HPDE6-E6E7 (cell line): ENCODE results near the gene CPXM2.
"Not testable (repeated sequence)": the region's sequence is repeated elsewhere in the genome, so short reads cannot be mapped to it uniquely, and the experiment has no call there.

Source experiments
- DNase-seq: peaks from one replicate; pipeline ENCODE4 v3.0.0; 2011; ENCODE audit warnings: missing footprints; ENCODE audit errors: extremely low spot score

Gene CPXM2

GRCh38 chr10:123744224-123744536 is 147.4 kb downstream of the CPXM2 start:
- no peak for DNase-seq

- no peak for DNase-seq
Observed at GRCh38 chr10:123743441-123744223, 148.0 kb downstream of the CPXM2 start.

GRCh38 chr10:123742751-123743440 is 148.7 kb downstream of the CPXM2 start:
- no peak for DNase-seq

- DNase-seq: no peak
Observed at GRCh38 chr10:123741711-123742110, 149.9 kb downstream of the CPXM2 start.

- DNase-seq: no peak
Observed at GRCh38 chr10:123741146-123741545, 150.5 kb downstream of the CPXM2 start.

- DNase-seq: not testable (repeated sequence)
Observed at GRCh38 chr10:123736917-123737316, 154.7 kb downstream of the CPXM2 start.

- no peak for DNase-seq
Observed at GRCh38 chr10:123729523-123729922, 162.1 kb downstream of the CPXM2 start.

GRCh38 chr10:123726836-123727235 is 164.8 kb downstream of the CPXM2 start:
- DNase-seq: no peak

- no peak for DNase-seq
Observed at GRCh38 chr10:123726381-123726780, 165.2 kb downstream of the CPXM2 start.

GRCh38 chr10:123724747-123725146 is 166.9 kb downstream of the CPXM2 start:
- no peak for DNase-seq

GRCh38 chr10:123722351-123722750 is 169.3 kb downstream of the CPXM2 start:
- DNase-seq: no peak

- no peak for DNase-seq
Observed at GRCh38 chr10:123721441-123722049, 170.1 kb downstream of the CPXM2 start.

GRCh38 chr10:123720536-123720935 is 171.1 kb downstream of the CPXM2 start:
- no peak for DNase-seq

GRCh38 chr10:123718544-123719060 is 173.0 kb downstream of the CPXM2 start:
- no peak for DNase-seq

- DNase-seq: no peak
Observed at GRCh38 chr10:123717336-123717735, 174.3 kb downstream of the CPXM2 start.

GRCh38 chr10:123715546-123715945 is 176.1 kb downstream of the CPXM2 start:
- no peak for DNase-seq

GRCh38 chr10:123706236-123706635 is 185.4 kb downstream of the CPXM2 start:
- no peak for DNase-seq

GRCh38 chr10:123704812-123705211 is 186.8 kb downstream of the CPXM2 start:
- DNase-seq: no peak

GRCh38 chr10:123704076-123704475 is 187.5 kb downstream of the CPXM2 start:
- DNase-seq: no peak

GRCh38 chr10:123703195-123703790 is 188.3 kb downstream of the CPXM2 start:
- no peak for DNase-seq
